Bronchial epithelial cell (primary cell): ENCODE results near the gene P2RY6. TPM values are rescaled to one million over a fixed set of nuclear protein-coding genes. Genes with fewer than 3 reads are reported as not detected.
A peak's percentile ranks its signal among the peaks of the same experiment; 100 is the strongest.

Source experiments
- DNase-seq: peaks from one replicate; pipeline ENCODE4 v3.0.0-alpha.2; 2010; ENCODE audit warnings: low read depth
- FAIRE-seq: peaks from 2 replicates; lab custom pipeline; 2011; peaks lifted over from hg19 to GRCh38; lab: Jason Lieb, UNC
- H3K27me3 ChIP-seq: 2 replicates; pipeline ENCODE4 v1.5.1; 2011; ENCODE audit warnings: low read length; ENCODE audit not compliant: control insufficient read depth, insufficient read depth
- H3K36me3 ChIP-seq: 2 replicates; pipeline ENCODE4 v1.5.1; 2011; ENCODE audit warnings: low read length; ENCODE audit not compliant: control insufficient read depth, insufficient read depth
- H3K4me3 ChIP-seq: 2 replicates; pipeline ENCODE4 v1.5.1; 2011; ENCODE audit warnings: mild to moderate bottlenecking, low read depth, low read length, control low read depth
- total RNA-seq: library from RNA; depleted of rRNA; stranded (reverse); fragments of >200 nt; gene quantifications from 2 replicates; pipeline ENCODE4 v1.2.1, GENCODE V29; 2014
- TF ChIP-seq, protein P1 (sequence below): IDR thresholded peaks from 2 replicates; pipeline ENCODE4 v1.5.1; 2011; ENCODE audit warnings: mild to moderate bottlenecking, moderate library complexity, low read length, control low read depth, inconsistent platforms; ENCODE audit not compliant: insufficient read depth, severe bottlenecking

The P2RY6 gene
- total RNA-seq, 1 donor from 2014 or later, result not detected

DNA sequence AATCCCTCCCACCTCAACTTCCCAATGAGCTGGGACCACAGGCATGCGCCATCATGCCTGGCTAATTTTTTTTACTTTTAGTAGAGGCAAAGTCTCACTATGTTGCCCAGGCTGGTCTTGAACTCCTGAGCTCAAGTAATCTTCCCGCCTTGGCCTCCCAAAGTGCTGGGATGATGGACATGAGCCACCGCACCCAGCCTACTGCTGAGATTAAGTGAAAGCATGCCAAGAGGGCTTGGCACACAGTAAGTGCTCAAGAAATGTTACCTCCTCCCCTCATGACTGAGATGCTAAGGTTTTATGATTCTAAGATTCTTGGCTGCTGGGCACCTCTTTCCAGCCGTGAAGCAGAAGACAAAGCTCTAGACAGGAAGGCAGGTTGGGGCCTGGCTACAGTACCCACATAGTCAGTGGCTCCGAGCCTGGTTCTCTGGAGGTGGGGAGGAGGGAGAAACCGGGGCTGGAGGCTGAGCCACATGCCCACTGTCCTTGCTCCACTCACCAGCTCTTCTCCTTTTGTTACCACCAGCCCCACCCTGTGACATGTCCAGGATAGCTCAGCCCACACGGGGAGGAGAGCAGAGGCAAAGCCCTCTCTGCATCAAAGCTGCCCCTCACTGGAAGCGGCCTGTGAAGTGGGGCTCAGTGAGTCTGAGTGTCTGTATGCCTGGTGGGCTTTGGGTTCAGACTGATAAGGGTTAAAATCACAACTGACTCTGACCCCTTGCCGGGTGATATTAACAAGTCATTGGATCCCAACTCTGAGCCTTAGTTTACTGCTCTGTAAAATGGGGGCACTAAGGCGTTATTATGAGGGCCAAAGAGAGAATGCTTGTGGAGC, 48.8 kb downstream of the P2RY6 start:
- TF ChIP-seq, protein P1, sequence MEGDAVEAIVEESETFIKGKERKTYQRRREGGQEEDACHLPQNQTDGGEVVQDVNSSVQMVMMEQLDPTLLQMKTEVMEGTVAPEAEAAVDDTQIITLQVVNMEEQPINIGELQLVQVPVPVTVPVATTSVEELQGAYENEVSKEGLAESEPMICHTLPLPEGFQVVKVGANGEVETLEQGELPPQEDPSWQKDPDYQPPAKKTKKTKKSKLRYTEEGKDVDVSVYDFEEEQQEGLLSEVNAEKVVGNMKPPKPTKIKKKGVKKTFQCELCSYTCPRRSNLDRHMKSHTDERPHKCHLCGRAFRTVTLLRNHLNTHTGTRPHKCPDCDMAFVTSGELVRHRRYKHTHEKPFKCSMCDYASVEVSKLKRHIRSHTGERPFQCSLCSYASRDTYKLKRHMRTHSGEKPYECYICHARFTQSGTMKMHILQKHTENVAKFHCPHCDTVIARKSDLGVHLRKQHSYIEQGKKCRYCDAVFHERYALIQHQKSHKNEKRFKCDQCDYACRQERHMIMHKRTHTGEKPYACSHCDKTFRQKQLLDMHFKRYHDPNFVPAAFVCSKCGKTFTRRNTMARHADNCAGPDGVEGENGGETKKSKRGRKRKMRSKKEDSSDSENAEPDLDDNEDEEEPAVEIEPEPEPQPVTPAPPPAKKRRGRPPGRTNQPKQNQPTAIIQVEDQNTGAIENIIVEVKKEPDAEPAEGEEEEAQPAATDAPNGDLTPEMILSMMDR, result no peak
- no peaks in the 10 kb centered on the region for H3K27me3 ChIP-seq
- no peak overlapping the region for H3K4me3 ChIP-seq
- H3K36me3 ChIP-seq, result peaks cover 2% of the 10 kb centered on the region
- FAIRE-seq, result no peak
- peak; percentile 20 for DNase-seq

DNA sequence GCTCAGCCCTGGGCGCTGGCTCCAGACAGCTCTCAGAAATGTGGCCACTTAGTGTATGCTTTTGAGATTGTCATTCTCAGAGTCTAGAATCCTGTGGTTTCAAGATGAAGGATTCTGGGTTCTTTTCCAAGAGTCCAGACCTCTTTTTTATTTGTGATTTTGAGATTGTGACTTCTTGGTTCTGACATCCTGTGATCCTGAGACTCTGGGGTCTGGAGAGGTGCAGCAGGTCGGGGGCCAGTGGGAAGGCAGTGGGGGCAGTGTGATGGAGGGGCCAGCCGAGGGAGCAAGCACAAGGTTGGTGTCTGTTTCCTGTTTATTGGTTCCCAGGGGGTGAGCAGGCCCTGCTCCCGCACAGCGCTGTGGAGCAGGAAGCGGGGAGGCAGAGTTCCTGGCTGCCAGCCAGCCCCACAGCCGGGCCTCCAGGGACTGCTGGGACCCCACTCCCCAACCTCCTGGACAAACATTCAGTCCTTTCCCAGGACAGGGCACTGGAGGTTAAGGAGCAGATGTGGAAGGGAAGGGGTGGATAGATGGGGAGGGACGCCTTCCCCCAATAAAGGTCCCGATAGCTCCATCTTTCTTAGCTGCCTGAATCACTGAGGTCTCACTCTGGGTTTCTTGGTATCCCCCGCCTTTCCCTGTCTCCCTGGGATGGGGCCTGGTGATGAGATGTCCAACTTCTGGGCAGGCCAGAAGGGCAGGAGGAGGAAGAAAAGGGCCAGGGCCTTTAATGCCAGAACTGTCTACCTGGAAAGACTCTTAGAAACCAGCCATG, 49.7 kb downstream of the P2RY6 start:
- Histone ChIP-seq H3K4me3 (no peak overlapping the region), H3K36me3 (peaks cover 3% of the 10 kb centered on the region), H3K27me3 (no peaks in the 10 kb centered on the region)
- TF ChIP-seq, protein P1, result no peak
- DNase-seq (no peak), FAIRE-seq (no peak)

- H3K36me3 ChIP-seq, result peaks cover 3% of the 10 kb centered on the region
- TF ChIP-seq, protein P1, result no peak
- FAIRE-seq (no peak), DNase-seq (no peak)
- no peaks in the 10 kb centered on the region for H3K27me3 ChIP-seq
- H3K4me3 ChIP-seq, result no peak overlapping the region
Observed at GRCh38 chr11:73322382-73323306, 50.5 kb downstream of the P2RY6 start.

- no peak overlapping the region for H3K4me3 ChIP-seq
- TF ChIP-seq, protein P1, result no peak
- no peaks in the 10 kb centered on the region for H3K27me3 ChIP-seq
- DNase-seq (no peak), FAIRE-seq (no peak)
- peaks cover 3% of the 10 kb centered on the region for H3K36me3 ChIP-seq
Observed at GRCh38 chr11:73323464-73323863, 51.3 kb downstream of the P2RY6 start.

GRCh38 chr11:73324116-73324515, 52.0 kb downstream of the P2RY6 start:
- Histone ChIP-seq H3K27me3 (no peaks in the 10 kb centered on the region), H3K4me3 (no peak overlapping the region), H3K36me3 (peaks cover 3% of the 10 kb centered on the region)
- DNase-seq (no peak), FAIRE-seq (no peak)
- TF ChIP-seq, protein P1, result no peak
